Suppressor macrophage treated with lipopolysaccharide for 4 hours (primary cell): Measurements from ENCODE around the gene PSEN1.

Source experiments
- DNase-seq: peaks from one replicate; pipeline ENCODE4 v3.0.0-alpha.2; 2020

PSEN1 gene

GRCh38 chr14:73242357-73242901 is 106.1 kb downstream of the PSEN1 start:
- peak; percentile 71 for DNase-seq

- DNase-seq: no peak
Measured at GRCh38 chr14:73243341-73243740, 107.0 kb downstream of the PSEN1 start.

- DNase-seq: no peak
Measured at GRCh38 chr14:73243748-73244147, 107.4 kb downstream of the PSEN1 start.

GRCh38 chr14:73244541-73245290 is 108.4 kb downstream of the PSEN1 start:
- no peak for DNase-seq

- DNase-seq: peak; percentile 88
Measured at GRCh38 chr14:73245480-73246325, 109.4 kb downstream of the PSEN1 start.

GRCh38 chr14:73246387-73247150 is 110.3 kb downstream of the PSEN1 start:
- DNase-seq: no peak

- peak; percentile 67 for DNase-seq
Measured at GRCh38 chr14:73248108-73248868, 112.0 kb downstream of the PSEN1 start.

- DNase-seq: no peak
Measured at GRCh38 chr14:73249108-73249507, 112.8 kb downstream of the PSEN1 start.

GRCh38 chr14:73249564-73250316 is 113.4 kb downstream of the PSEN1 start:
- DNase-seq: no peak

- DNase-seq: no peak
Measured at GRCh38 chr14:73250317-73250713, 114.0 kb downstream of the PSEN1 start.

GRCh38 chr14:73250781-73251500 is 114.6 kb downstream of the PSEN1 start:
- no peak for DNase-seq

GRCh38 chr14:73251516-73252215 is 115.4 kb downstream of the PSEN1 start:
- no peak for DNase-seq

- DNase-seq: no peak
Measured at GRCh38 chr14:73252491-73253322, 116.4 kb downstream of the PSEN1 start.

GRCh38 chr14:73253323-73253610 is 117.0 kb downstream of the PSEN1 start:
- no peak for DNase-seq

- DNase-seq: no peak
Measured at GRCh38 chr14:73253721-73254120, 117.4 kb downstream of the PSEN1 start.

GRCh38 chr14:73254247-73255004 is 118.1 kb downstream of the PSEN1 start:
- DNase-seq: no peak

- no peak for DNase-seq
Measured at GRCh38 chr14:73255005-73255400, 118.7 kb downstream of the PSEN1 start.

GRCh38 chr14:73255693-73256225 is 119.5 kb downstream of the PSEN1 start:
- DNase-seq: no peak
